Heart right ventricle (tissue), 16 donors: ENCODE results near the gene PTPRN2. TPM values are rescaled to one million over a fixed set of nuclear protein-coding genes. Genes with fewer than 3 reads are reported as not detected.

Experiments used
- ATAC-seq, 8 donors: fragments of 200-7000 bp; cut with Tn5 transposase; one replicate each; pipeline ENCODE4 v1.9.1; 2020; ENCODE audit warnings: mild to moderate bottlenecking in 8 of 8, moderate library complexity in 8 of 8, moderate number of reproducible peaks in 1 of 8
- DNase-seq, 2 donors: peaks; one replicate each; pipeline ENCODE4 v3.0.0-alpha.2; 2020
- H3K27ac ChIP-seq, 10 donors: fragments of 200-600 bp; sonication (generic) in 2 of 10; one replicate each; pipeline versions ENCODE4 v1.5.0 to v1.8.0; 2020 to 2022; ENCODE audit warnings: mild to moderate bottlenecking in 3 of 10
- H3K27me3 ChIP-seq, 7 donors: fragments of 200-600 bp; one replicate each; pipeline ENCODE4 v1.8.0; 2021 to 2022; ENCODE audit warnings: mild to moderate bottlenecking in 2 of 7
- H3K36me3 ChIP-seq, 9 donors: fragments of 200-600 bp; sonication (generic) in 1 of 9; one replicate each; pipeline versions ENCODE4 v1.5.0 to v1.8.0; 2020 to 2022; ENCODE audit warnings: mild to moderate bottlenecking in 2 of 9
- H3K4me1 ChIP-seq, 9 donors: fragments of 200-600 bp; sonication (generic) in 1 of 9; one replicate each; pipeline versions ENCODE4 v1.5.0 to v1.8.0; 2020 to 2022; ENCODE audit warnings: mild to moderate bottlenecking in 4 of 9
- H3K4me3 ChIP-seq, 10 donors: fragments of 200-600 bp; sonication (generic) in 2 of 10; one replicate each; pipeline versions ENCODE4 v1.5.0 to v1.8.0; 2020 to 2022; ENCODE audit warnings: mild to moderate bottlenecking in 7 of 10, moderate library complexity in 2 of 10
- H3K9me3 ChIP-seq, 11 donors: fragments of 200-600 bp in 10 of 11; sonication (generic) in 2 of 11; one replicate each; pipeline versions ENCODE4 v1.5.0 to v1.8.0; 2013 to 2022; ENCODE audit warnings: mild to moderate bottlenecking in 2 of 11, control low read depth in 1 of 11, moderate library complexity in 1 of 11
- CTCF ChIP-seq, 9 donors: fragments of 200-600 bp; sonication (generic) in 2 of 9; IDR thresholded peaks; one replicate each; pipeline versions ENCODE4 v1.5.0 to v1.8.0; 2021 to 2022; ENCODE audit warnings: antibody characterized with exemption in 9 of 9, mild to moderate bottlenecking in 5 of 9, moderate library complexity in 1 of 9
- WGBS, 2 donors: extraction: QIAGEN DNeasy Blood & Tissue Kit; methylation state at CpG; one replicate each; pipeline ENCODE4 v1.1.7; 2013; ENCODE audit warnings: inconsistent platforms in 1 of 2; 5-methylcytosine and 5-hydroxymethylcytosine counted together
- intact Hi-C, 10 donors: fragments of 100-400 bp; cut with DNase I; formaldehyde crosslinking; loops; one replicate each; pipeline versions ENCODE4 v1.11.1 to v1.14.2; 2022
- polyA plus RNA-seq, 2 donors: library from polyadenylated mRNA; stranded (reverse); fragments of 200-250 nt; gene quantifications; one replicate each; pipeline ENCODE4 v1.2.3, GENCODE V29; 2013
- total RNA-seq, 10 donors: library from RNA; stranded (reverse); fragmentation: NEBNext Ultra II Directional in 3 of 10; extraction: Animal tissue kit (Norgen Biotek cat#: 25700) in 3 of 10; gene quantifications; one replicate each; pipeline versions ENCODE4 v1.2.1 to v1.2.4, GENCODE V29; 2021 to 2023
- donor health status: Arrhythmogenic right ventricular cardiomyopathy.
- donor health status: ischemic (EF 13 %, LVEDD 7.1; RV severe dilation, severe dysfunction).
- donor health status: healthy with polysubstance abuse.
- donor health status: DM: no; HTN: yes; CAD: no.
- donor health status: DM: no; HTN: no; CAD: no.
- donor health status: ischemic (EF 25% LVEDD 6.9; RV normal size, moderate dysfunction).
- donor health status: ischemic (EF 25% LVEDD 5.7; RV mildly dilated, moderate dysfunction).
- donor health status: healthy.
- donor health status: DM: yes; HTN: yes; CAD: no.
- donor health status: Ischemic cardiomyopathy.
- donor health status: ischemic (EF 35%, LVEDD 5.7; RV mildly dilated, moderate dysfunction).
- donor health status: nonischemic (EF 11% LVEDD 7.7; RV severe dilation, severe dysfunction).
- donor health status: DM: yes; HTN: yes; CAD: no.
- donor health status: PGD.
- donor health status: ischemic (EF 29% LVEDD 5.4; RV normal size, mild dysfunction).
- donor health status: nonischemic (EF 23%, LVEDD 6.1; RV moderate dilation, normal function).

PTPRN2 gene
- total and polyA plus RNA-seq, 12 donors, result 0.82 to 1.8 (median 1.3) TPM

- no peak for DNase-seq
- Histone ChIP-seq H3K9me3 (peaks cover 0 to 16% (median 0%) of the 10 kb centered on the region in 11 donors), H3K36me3 (no peaks in the 10 kb centered on the region)
These were observed 779.6 kb downstream of the PTPRN2 start for GRCh38 chr7:157808042-157808441.

GRCh38 chr7:157807510-157807909 lies 780.1 kb downstream of the PTPRN2 start:
- no peaks in the 10 kb centered on the region for H3K36me3 ChIP-seq
- no peaks in the 10 kb centered on the region for H3K4me1 ChIP-seq
- intact Hi-C loops, result no loop called here
- TF ChIP-seq CTCF (IDR thresholded peaks at IDR 0.05), result no peak
- H3K9me3 ChIP-seq, result peaks cover 0 to 21% (median 0%) of the 10 kb centered on the region in 11 donors
- H3K4me3 ChIP-seq, result no peak overlapping the region
- WGBS, 2 donors, result 71% methylated on average over 4 of the region's 4 CpGs
- ATAC-seq, result no peak
- DNase-seq, result no peak
- H3K27me3 ChIP-seq, result peaks cover 0 to 8% (median 0%) of the 10 kb centered on the region in 7 donors
- no peak overlapping the region for H3K27ac ChIP-seq

More at GRCh38 chr7:157808042-157808441, 779.6 kb downstream of the PTPRN2 start:
- H3K27ac ChIP-seq, result no peak overlapping the region
- no peak for TF ChIP-seq CTCF (IDR thresholded peaks at IDR 0.05)
- no peaks in the 10 kb centered on the region for H3K4me1 ChIP-seq
- intact Hi-C loops, result no loop called here
- no peak for ATAC-seq
- H3K27me3 ChIP-seq, result peaks cover 0 to 8% (median 0%) of the 10 kb centered on the region in 7 donors
- H3K4me3 ChIP-seq, result no peak overlapping the region
- WGBS, 2 donors, result 94 to 97% methylated on average over 9 of the region's 9 CpGs

- no peak for TF ChIP-seq CTCF (IDR thresholded peaks at IDR 0.05)
- H3K9me3 ChIP-seq, result peaks cover 0 to 28% (median 0%) of the 10 kb centered on the region in 11 donors
- DNase-seq (no peak), ATAC-seq (no peak)
- no peaks in the 10 kb centered on the region for H3K36me3 ChIP-seq
- peaks cover 0 to 8% (median 0%) of the 10 kb centered on the region in 7 donors for H3K27me3 ChIP-seq
- H3K4me3 ChIP-seq, result no peak overlapping the region
- H3K27ac ChIP-seq, result no peak overlapping the region
- no peaks in the 10 kb centered on the region for H3K4me1 ChIP-seq
- intact Hi-C loops, result no loop called here
- 64 to 71% methylated on average over 4 of the region's 4 CpGs for WGBS, 2 donors
These were observed 780.9 kb downstream of the PTPRN2 start for GRCh38 chr7:157806711-157807110.

- 69 to 73% methylated on average over 6 of the region's 6 CpGs for WGBS, 2 donors
- Histone ChIP-seq H3K9me3 (peaks cover 0 to 28% (median 0%) of the 10 kb centered on the region in 11 donors), H3K36me3 (no peaks in the 10 kb centered on the region), H3K4me3 (no peak overlapping the region), H3K27ac (no peak overlapping the region), H3K4me1 (no peaks in the 10 kb centered on the region), H3K27me3 (peaks cover 0 to 8% (median 0%) of the 10 kb centered on the region in 7 donors)
- TF ChIP-seq CTCF (IDR thresholded peaks at IDR 0.05), result no peak
- DNase-seq, result no peak
- intact Hi-C loops, result no loop called here
- ATAC-seq, result no peak
These were observed 781.9 kb downstream of the PTPRN2 start for GRCh38 chr7:157805713-157806112.
